OCI-M1 (cell line): ENCODE data around the gene RIN3.
"Not testable (repeated sequence)": the region's sequence is repeated elsewhere in the genome, so short reads cannot be mapped to it uniquely, and the experiment has no call there.

Source experiments
- DNase-seq: peaks from one replicate; lab custom pipeline; 2025; lab: John Stamatoyannopoulos, UW

The RIN3 gene

GRCh38 chr14:92630367-92630766 is 116.8 kb downstream of the RIN3 start:
- no peak for DNase-seq

GRCh38 chr14:92631098-92631497 is 117.5 kb downstream of the RIN3 start:
- no peak for DNase-seq

GRCh38 chr14:92632546-92633273 is 119.1 kb downstream of the RIN3 start:
- DNase-seq: no peak

GRCh38 chr14:92633274-92633616 is 119.7 kb downstream of the RIN3 start:
- no peak for DNase-seq

- no peak for DNase-seq
These were observed 120.1 kb downstream of the RIN3 start for GRCh38 chr14:92633724-92634123.

GRCh38 chr14:92635031-92635430 is 121.5 kb downstream of the RIN3 start:
- DNase-seq: no peak

GRCh38 chr14:92635896-92636295 is 122.3 kb downstream of the RIN3 start:
- no peak for DNase-seq

GRCh38 chr14:92637228-92637627 is 123.6 kb downstream of the RIN3 start:
- DNase-seq: no peak

GRCh38 chr14:92637864-92638263 is 124.3 kb downstream of the RIN3 start:
- DNase-seq: no peak

GRCh38 chr14:92638266-92638665 is 124.7 kb downstream of the RIN3 start:
- DNase-seq: no peak

GRCh38 chr14:92638904-92639303 is 125.3 kb downstream of the RIN3 start:
- DNase-seq: no peak

GRCh38 chr14:92639472-92640117 is 126.0 kb downstream of the RIN3 start:
- DNase-seq: not testable (repeated sequence)

GRCh38 chr14:92641306-92641705 is 127.7 kb downstream of the RIN3 start:
- DNase-seq: no peak

- no peak for DNase-seq
These were observed 130.8 kb downstream of the RIN3 start for GRCh38 chr14:92644171-92644969.

GRCh38 chr14:92644970-92645515 is 131.5 kb downstream of the RIN3 start:
- DNase-seq: no peak

GRCh38 chr14:92645841-92646478 is 132.4 kb downstream of the RIN3 start:
- no peak for DNase-seq

- no peak for DNase-seq
These were observed 133.6 kb downstream of the RIN3 start for GRCh38 chr14:92646952-92647796.

- DNase-seq: no peak
These were observed 134.3 kb downstream of the RIN3 start for GRCh38 chr14:92647797-92648279.

- DNase-seq: no peak
These were observed 135.5 kb downstream of the RIN3 start for GRCh38 chr14:92649066-92649465.

GRCh38 chr14:92649934-92650545 is 136.5 kb downstream of the RIN3 start:
- DNase-seq: no peak
